Measurements from ENCODE around the gene NPR2.

NPR2 gene

DNA sequence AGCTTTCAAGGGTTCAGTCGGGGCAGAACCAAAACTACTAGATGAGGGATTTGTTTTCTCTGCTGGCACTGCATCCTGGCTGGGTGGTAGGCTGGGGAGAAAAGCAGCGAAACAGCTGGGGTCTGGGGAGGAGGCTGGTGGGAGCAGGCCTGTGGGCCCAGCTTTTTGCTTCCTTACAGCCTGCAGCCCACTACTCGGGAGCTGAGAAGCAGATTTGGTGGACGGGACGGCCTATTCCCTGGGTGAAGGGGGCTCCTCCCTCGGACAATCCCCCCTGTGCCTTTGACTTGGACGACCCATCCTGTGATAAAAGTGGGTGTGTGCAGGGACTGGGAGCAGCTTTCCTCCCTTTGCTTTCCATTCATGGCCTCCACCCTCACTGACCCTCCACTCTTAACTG lies 9.1 kb downstream of the NPR2 start:
- DNase-seq (ENCODE audit: low spot score): no peak

DNA sequence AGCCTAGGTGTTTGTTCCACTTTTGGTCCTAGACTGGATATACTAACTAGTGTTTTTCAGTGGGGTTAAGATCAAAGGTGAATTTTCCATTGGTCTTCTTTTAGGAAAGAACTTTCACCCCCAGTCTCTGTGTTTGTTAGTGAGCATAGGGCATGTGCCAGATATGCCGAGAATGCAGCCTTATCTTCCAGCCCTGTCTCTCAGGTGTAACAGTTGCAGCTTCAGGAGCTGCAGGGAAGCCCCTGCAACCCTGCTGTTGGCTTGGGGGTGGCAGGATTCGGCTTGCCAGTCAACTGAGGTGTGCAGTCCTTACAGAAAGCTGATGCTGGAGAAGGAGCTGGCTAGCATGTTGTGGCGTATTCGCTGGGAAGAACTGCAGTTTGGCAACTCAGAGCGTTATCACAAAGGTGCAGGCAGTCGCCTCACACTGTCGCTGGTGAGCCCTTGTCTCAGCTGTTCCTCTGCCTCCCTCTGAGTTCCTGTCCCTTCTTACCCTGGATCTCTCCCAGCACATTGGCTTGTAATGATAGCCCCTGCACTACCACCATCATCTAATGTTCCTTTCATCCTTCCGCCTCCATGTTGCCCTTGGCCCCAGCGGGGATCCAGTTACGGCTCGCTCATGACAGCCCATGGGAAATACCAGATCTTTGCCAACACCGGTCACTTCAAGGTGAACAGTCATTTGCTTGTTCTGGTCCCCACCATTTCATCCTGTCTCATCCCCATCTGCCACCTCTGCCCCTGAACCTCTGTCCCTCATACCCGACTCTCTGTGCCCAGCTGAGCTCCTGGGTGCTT lies 10.1 kb downstream of the NPR2 start:
- no peak for DNase-seq (ENCODE audit: low spot score)

DNA sequence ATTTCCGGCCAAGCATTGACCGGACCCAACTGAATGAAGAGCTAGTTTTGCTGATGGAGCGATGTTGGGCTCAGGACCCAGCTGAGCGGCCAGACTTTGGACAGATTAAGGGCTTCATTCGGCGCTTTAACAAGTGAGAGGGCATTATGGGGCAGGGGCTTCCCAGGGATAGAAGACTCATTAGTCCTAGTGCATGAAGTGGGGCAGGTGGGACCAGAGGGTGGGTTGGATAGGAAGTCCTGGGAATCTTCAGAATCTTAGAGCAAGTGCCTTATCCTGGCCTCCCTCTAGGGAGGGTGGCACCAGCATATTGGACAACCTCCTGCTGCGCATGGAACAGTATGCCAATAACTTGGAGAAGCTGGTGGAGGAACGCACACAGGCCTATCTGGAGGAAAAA lies 14.7 kb downstream of the NPR2 start:
- DNase-seq (ENCODE audit: low spot score): no peak

DNA sequence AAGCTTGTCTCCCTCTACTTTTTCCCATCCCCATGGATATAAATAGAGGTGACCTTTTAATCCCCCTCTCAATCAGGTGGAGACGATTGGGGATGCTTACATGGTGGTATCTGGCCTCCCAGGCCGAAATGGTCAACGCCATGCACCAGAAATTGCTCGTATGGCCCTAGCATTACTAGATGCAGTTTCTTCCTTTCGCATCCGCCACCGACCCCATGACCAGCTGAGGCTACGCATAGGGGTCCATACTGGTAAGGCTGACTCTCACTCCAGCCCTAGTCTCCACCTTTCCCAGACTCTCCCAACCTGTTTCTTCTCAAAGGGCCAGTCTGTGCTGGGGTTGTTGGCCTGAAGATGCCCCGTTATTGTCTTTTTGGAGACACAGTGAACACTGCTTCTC lies 17.0 kb downstream of the NPR2 start:
- DNase-seq (ENCODE audit: low spot score): no peak

DNA sequence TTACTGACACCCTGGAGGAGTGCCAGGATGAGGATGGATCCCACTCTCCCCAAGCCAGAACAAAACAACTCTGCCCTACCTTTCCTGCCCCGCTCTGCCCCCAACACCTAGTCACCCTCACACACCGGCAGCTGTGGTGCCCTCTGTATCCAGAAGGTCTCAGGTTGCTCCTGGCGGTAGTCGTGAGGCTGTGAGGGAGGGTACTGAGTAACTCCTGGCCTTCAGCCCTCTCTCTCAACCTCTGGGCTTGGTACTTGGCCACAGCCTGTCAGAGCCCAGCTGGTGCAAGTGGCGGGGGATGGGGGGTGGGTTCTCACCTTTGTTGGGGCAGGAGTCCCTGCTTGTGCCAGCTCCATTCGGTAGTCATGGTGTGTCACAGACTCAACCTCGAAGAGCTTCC lies 18.7 kb downstream of the NPR2 start:
- no peak for DNase-seq (ENCODE audit: low spot score)

DNA sequence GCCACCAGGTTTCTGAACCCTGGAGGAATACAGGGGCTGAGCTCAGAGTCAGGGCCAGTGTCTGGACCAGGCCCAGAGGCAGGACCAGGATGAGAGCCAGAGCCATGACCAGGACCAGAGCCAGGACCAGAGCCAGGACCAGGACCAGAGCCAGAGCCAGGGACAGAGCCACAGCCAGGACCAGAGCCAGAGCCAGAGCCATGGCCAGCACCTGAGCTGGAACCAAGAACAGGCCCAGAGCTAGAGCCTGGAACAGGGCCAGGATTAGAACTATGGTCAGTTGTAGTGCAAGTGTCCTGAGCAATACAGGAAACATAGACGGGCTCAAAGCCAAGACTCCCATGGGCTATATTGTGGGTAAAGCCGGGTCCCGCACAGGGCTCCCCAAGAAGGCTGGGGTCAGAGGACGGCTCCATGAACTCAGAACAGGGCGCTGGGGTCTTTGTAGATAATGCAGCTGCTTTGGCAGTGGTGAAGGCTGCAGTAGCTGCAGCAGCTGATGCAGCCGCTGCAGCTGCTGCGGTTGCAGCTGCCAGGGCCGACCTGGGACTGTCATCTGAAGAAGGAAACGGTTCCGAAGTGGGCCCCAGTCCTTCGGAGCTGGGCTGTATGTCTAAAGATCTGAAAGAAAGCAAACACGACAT lies 20.1 kb downstream of the NPR2 start:
- no peak for DNase-seq (ENCODE audit: low spot score)

DNA sequence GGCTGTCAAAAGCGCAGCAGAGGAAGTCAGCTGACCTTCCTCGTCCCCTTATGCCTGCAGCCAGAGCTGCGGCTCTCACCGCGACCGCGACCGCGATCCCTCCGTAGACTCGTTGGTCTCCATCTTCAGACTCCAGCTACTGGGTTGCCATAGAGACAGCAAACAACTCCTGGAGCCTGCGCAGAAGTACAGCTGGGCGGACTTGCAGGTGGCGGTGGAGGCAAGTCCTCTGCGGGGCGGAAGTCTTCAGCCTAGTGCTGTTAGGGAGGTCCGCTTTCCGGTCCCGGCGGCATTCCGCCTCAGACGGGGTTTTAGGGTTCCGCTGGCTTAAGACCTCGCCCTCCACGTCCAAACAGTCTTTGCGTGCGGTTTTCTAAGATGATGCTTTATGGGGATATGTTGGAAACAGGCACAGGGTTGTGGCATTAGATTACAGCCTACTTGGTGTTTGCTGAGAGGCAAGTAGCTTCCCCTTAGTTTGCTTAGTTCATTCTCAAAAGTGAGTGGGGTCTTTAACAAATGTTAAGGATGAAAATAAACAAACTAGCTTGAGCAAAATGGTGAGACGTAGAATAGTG lies 20.7 kb downstream of the NPR2 start, which contains the start of gene SPAG8:
SPAG8 (minus strand) TSS at position 238 of the 578 bp plus-strand sequence; CDS start at position 123, 115 bp downstream.
- peak; percentile 99 for DNase-seq (ENCODE audit: low spot score)

DNA sequence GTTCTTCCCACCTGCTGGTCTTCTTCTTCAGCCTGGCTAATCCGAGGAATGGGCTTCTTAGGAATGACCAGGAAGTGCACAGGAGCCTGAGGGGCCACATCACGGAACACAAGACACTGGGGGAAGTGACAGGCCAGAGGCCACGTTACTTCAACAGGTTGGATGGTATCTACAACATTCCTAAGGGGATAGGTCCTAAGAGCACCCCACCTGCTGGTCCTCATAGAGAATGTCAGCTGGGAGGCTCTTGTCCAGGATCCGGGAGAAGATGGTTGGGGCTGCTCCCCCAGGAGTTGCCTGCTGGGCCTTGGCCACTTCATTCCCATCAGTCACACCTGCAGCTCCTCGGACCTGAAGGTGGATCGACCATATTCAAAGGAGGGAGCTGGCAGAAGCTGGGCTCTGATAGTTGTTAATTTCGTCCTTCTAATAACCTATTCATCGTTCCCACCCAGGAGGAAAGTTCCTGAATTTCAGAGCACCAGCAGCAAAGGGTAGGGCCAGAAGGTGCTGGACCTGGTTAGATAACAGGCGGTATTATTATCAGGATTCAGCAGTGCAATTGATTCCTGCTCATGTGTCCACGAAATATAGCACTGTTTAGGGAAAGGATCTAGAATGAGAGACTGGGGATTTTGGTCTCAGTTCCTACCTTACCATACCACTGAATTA lies 22.2 kb downstream of the NPR2 start:
- no peak for DNase-seq (ENCODE audit: low spot score)

DNA sequence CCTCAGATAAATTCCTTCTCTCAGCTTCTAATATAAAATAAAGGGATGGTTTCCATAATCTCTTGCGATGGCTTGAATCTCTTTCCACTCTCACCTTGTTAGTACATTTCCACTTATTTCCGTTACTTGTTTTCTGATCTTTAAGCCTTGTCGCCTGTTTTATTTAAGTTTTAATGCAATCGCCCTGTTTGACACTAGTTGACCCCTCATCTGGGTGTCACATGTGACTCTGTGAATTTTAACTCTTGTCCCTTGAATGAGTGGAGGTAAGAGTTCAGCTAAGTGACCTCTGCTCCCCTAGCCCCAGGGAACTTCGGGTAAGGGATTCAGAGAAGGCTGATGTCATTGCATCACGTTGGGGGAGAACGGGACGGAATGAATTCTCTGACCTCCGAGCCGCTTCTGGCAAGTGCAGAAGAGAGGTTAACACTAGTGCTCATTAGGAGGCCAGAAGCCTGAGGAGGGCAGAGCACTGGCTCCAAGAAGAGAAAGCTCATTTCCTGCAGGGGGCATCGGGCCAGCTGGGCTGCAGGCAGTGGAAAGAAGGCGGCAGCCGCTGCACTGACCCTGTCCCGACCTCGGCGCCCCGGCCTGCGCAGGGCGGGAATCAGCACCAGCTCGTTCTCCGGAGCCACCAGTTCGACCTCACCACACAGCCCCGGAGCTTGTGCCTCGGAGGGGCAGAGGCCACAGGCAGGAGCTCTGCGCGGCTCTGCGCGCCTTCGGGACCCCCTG lies 22.9 kb downstream of the NPR2 start:
- peak; percentile 82 for DNase-seq (ENCODE audit: low spot score)

DNA sequence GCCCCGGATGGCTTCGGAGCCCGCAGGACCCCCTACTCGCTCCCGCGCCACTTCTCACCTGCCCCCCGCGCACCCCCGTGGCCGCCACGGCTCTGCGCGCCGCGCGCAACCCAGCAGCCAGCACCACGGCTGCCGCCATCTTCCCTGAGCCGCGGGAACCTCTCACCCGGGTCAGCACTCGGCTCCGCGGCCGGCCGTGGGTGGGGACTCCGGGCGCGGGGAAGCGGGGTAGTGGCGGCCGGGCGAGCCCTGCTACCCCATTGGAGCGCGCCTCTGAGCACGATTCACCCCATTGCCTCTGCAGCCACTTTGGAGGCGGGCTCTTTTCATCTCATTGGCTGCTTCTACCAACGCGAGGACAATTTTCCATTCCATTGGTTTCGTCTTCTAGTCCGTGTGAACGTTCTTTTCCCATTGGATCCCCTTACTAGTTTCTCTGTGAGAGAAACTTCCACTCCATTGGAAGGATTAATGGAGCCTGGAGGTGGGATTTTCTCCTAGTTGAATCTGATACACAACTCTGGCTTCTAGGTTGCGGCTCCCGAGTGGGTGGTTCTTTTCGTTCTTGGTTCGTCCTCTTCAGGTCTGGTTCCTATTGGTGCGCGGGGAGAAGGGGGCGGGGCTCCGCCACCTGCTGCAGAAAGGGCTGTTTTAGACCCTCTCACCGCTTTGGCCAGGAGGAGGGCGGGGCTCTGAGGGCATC lies 23.6 kb downstream of the NPR2 start, which contains the start of gene HINT2:
HINT2 (minus strand) TSS at position 202 of the 703 bp plus-strand sequence; CDS start at position 139, 63 bp downstream.
- DNase-seq (ENCODE audit: low spot score): peak; percentile 99

DNA sequence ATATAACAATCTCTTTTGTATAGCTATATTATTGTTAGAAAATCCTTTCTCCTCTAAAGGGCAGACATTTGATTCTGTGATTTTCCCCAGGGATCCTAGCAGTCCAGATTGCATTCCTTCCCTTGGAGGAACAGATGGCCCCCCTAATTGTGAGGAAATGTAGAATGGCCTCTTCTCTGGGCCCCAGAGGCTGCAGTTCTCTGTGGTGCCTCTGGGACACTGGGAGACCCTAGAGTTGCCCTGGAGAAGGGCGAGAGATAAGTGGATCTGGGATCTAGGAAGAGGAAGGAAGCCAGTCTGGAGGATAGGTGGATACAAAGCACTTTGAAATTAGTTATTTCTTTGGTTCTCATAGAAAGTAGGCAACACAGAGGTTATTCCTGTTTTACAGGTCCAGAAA lies 25.3 kb downstream of the NPR2 start:
- peak; percentile 28 for DNase-seq (ENCODE audit: low spot score)

DNA sequence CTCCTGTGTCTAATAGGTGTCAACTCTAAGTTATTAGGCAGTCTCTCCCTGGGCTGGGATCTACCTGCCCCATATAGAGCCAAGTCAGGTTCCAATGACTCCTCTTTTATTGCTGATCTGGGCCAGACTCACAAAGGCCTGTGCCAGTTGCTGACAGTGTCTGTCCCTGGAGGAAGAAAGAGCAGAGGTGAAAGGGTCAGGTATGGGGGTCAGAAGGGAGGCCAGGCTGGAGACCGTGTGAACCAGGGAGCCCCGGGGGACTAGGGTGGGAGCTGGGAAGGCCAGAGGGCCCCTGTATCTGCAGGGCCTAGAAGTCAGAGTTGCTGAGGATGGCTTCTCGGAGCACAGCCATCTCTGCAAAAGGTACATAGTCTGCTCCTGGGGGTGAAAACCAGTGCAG lies 26.9 kb downstream of the NPR2 start:
- no peak for DNase-seq (ENCODE audit: low spot score)

DNA sequence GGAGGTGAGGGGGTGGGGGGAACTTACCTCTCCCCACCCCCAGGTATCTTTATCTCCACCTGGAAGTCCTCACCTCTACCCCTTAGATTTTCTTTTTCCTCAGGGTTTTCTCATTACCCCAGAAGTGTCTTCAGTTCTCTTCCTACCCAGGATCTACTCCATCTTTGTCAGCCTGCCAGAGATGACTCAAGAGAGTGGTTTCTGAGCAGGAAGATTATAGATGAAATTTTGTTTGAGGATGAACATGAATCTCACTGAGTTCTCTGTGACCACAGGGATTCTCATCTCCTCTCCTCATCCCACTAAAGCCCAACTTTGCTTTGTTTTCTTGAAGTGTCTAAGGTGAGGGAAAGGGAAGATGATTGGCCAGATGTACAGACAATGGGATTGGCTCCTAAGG lies 28.7 kb downstream of the NPR2 start:
- no peak for DNase-seq (ENCODE audit: low spot score)

DNA sequence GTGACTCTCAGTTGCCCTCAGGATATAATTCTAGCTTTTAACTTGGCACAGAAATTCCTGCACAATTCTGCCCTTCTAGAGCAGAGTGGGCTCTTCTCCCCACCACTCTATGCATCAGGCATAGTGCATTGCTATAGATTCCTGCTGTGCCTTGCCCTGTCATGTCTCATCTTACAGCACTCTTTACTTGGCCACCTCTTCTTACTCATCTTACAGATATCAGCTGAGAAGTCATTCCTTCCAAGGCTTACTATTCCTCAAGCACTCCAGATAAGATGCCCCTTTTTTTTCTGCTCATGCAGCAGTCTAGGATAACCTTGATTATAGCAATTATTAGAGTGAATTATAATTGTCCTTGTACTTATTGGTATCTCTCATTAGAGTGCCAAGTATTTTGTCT lies 31.5 kb downstream of the NPR2 start:
- DNase-seq (ENCODE audit: low spot score): no peak

DNA sequence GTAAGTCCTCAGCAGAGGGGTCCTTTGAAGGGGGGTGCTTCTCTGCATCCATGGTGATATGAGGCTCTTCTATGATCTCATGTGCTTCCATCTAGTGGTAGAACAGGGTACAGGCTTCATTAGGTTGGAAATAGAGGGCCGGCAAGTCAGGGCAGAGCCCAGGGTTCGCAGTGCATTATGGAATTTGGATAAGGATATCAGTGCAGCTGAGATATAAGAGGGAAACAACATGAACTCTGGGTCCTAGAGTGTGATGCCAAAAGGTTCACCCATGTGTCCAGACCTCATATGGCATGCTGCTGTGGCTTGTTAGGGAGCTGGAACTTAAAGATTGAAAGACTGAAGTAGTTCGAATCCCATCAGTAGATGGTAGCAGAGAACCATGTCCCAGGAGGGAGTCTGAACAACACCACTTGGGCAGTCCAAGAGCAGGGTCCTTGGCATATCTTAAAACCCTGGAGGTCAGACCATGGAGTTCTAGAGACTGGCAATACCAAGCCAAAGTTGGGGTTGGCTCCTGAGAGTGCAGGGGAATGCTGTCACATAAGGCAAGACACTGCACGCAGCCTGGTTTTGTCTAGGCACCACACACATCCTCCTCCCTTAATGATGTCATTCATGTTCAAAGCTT lies 34.8 kb downstream of the NPR2 start:
- peak; percentile 85 for DNase-seq (ENCODE audit: low spot score)

DNA sequence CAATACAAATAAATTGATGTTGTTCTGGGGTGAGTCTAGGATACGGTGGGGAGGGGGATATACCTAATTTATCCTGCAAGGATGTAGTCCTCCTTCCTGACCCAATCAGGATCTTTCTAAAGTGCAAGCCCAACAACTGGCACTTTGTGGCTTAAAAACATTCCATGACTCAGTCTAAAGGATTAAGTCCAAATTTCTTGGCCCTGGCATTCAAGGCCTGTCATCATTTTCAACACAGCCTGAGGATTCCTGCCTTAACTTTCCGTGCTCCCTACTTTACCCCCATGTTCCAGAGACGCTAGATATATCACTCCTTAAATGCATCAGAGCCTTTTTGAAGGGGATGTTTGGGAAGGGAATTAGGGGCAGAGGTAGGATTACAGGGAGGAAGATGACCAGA lies 36.1 kb downstream of the NPR2 start:
- DNase-seq (ENCODE audit: low spot score): no peak

DNA sequence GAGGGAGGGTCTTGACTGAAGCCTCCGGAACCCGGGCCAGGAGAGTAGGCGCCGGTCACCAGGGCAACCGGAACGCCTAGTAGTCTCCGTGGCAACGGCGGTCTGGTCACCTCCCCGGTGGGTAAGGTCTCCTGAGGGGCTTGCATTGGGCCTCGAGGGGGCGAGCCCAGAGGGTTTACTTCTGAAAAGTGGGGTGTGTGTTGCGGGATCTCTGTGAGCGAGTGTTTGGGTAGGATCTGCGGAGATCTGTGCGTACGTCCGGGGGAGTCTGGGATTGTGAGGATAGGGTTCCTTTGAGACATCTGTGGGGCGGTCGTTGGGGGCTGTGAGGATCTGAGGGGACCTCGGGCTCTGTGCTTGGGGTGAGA lies 37.3 kb downstream of the NPR2 start, which contains the start of gene FAM221B:
FAM221B (minus strand) TSS at position 17 of the 368 bp plus-strand sequence. CDS start 2,571 bp downstream, outside the sequence.
- DNase-seq (ENCODE audit: low spot score): no peak

DNA sequence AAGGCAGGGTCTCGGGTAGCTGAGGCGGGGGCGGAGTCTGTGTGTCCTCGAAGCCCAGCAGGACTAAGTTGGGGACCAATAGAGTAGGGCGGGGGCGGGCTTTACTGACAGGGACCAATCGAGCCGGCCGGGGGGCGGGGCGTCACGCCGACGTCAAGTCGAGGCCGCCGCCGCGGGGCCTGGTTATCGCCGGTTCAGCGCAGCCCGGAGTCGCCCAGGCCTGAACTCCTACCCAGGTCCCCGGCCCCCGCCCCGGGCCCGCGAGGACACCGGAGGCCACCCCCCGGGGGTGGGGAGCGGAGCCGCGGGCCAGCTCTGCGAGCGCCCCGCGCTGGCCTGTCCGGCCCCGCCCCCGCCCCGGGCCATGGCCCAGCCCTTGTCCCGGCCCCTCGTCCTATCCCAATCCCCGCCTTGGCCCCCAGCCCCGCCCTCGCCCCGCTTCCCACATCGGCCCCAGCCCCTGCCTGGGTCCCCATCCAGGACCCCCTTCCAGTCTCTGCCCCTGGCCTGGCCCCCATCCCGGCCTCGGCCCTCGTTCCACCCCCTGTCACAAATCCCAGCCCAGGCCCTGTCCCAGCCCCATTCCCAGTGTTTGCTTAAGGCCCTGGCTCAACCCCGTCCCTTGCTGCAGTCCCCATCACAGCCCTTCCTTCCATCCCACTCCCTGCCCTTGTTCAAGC lies 37.8 kb downstream of the NPR2 start, which contains the start of gene TMEM8B:
TMEM8B (plus strand) TSS at position 145 of the 680 bp plus-strand sequence; CDS start at position 365, 220 bp downstream.
- DNase-seq (ENCODE audit: low spot score): peak; percentile 92

DNA sequence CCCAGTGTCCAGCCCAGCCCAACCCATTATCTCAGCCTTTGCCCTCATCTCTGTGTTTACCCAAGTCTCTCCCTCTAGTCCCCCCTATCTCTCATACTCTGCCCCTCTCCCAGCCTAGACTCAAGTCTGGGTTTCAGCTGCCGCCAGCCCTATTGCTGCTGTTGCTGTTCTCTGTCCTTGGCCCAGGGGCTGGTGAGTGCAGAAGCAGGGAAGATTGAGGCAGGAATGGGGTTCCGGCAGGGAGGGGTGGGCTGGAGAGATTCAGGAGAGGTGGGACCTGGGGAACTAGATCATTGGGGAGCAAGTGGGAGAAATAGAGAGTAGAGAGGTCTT lies 38.3 kb downstream of the NPR2 start:
- peak; percentile 35 for DNase-seq (ENCODE audit: low spot score)

DNA sequence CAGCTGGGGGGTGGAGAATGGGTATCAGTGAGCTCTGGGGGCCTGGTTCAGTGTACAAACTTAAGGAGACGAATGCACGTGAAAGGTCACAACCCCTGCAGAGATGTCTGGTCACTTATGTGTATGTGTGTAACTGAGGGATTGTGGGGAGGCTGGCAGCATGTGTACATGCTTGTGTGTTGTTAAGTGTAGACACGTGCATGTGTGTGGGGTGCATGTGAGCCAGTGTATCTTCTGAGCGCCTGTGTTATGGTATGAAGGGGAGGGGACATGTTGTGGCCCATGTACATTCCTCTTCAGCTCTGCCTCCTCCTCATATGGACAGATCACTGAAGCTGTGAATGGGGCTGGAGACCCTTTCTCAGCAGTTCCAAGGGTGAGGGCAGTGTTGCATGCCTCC lies 39.6 kb downstream of the NPR2 start:
- DNase-seq (ENCODE audit: low spot score): no peak

All from NAMALWA (cell line).